ENCODE data around the gene EIF4A3. TPM values are rescaled to one million over a fixed set of nuclear protein-coding genes. Genes with fewer than 3 reads are reported as not detected.
"Not testable (repeated sequence)": the region's sequence is repeated elsewhere in the genome, so short reads cannot be mapped to it uniquely, and the experiment has no call there.

Gene EIF4A3
- total and polyA plus RNA-seq, 2 experiments from 2014 or later: 81.7 to 107 TPM

DNA sequence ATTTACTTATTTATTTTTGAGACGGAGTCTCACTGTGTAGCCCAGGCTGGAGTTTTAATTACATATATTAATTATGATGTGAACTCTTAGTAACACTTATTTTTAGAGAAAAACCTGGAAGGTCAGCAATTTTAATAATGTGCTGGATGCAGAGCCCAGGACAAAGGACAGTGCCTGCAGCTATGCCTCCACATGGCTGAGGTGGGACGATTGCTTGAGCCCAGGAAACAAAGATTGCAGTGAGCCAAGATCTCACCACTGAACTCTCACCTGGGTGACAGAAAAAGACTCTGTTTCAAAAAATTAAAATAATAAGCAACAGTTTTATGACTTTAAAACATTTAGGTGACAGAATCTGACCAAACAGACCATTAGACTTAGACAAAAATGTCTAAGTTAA, 11.9 kb upstream of the EIF4A3 start:
- H3K79me2 ChIP-seq: no peaks in the 10 kb centered on the region
- no peaks in the 10 kb centered on the region for H3K9me2 ChIP-seq (replicated peaks; ENCODE audit: insufficient read depth)
- no peak overlapping the region for H3K4me2 ChIP-seq
- no peaks in the 10 kb centered on the region for H4K20me1 ChIP-seq (ENCODE audit: insufficient read depth, poor library complexity, severe bottlenecking)
- H2AFZ ChIP-seq: no peak overlapping the region
- WGBS (ENCODE audit: low lambda C conversion rate, missing lambda C conversion rate): 61% methylated on average over 2 of the region's 2 CpGs
- H3K27ac ChIP-seq: no peak overlapping the region
- H3K4me3 ChIP-seq: no peak overlapping the region
- H3K27me3 ChIP-seq: peaks cover 2% of the 10 kb centered on the region
- no peak for DNase-seq (ENCODE audit: low spot score)
- no peaks in the 10 kb centered on the region for H3K36me3 ChIP-seq (replicated peaks; ENCODE audit: insufficient read depth, low read depth)
- no peaks in the 10 kb centered on the region for H3K4me1 ChIP-seq (ENCODE audit: insufficient read depth)
- TF ChIP-seq, protein P1, sequence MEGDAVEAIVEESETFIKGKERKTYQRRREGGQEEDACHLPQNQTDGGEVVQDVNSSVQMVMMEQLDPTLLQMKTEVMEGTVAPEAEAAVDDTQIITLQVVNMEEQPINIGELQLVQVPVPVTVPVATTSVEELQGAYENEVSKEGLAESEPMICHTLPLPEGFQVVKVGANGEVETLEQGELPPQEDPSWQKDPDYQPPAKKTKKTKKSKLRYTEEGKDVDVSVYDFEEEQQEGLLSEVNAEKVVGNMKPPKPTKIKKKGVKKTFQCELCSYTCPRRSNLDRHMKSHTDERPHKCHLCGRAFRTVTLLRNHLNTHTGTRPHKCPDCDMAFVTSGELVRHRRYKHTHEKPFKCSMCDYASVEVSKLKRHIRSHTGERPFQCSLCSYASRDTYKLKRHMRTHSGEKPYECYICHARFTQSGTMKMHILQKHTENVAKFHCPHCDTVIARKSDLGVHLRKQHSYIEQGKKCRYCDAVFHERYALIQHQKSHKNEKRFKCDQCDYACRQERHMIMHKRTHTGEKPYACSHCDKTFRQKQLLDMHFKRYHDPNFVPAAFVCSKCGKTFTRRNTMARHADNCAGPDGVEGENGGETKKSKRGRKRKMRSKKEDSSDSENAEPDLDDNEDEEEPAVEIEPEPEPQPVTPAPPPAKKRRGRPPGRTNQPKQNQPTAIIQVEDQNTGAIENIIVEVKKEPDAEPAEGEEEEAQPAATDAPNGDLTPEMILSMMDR (IDR thresholded peaks at IDR 0.05; ENCODE audit: poor library complexity): no peak
- TF ChIP-seq EZH2 (IDR thresholded peaks at IDR 0.05; ENCODE audit: borderline replicate concordance): no peak
- no peak for TF ChIP-seq EZH2phosphoT487 (IDR thresholded peaks at IDR 0.05; ENCODE audit: low read depth, severe bottlenecking, unreplicated experiment)
- no peaks in the 10 kb centered on the region for H3K9me3 ChIP-seq (ENCODE audit: low read depth)

GRCh38 chr17:80155600-80155999, 8.7 kb upstream of the EIF4A3 start:
- H3K27me3 ChIP-seq; H3K79me2 ChIP-seq; DNase-seq (ENCODE audit: low spot score); H3K9me2 ChIP-seq (replicated peaks; ENCODE audit: insufficient read depth); H3K36me3 ChIP-seq (replicated peaks; ENCODE audit: insufficient read depth, low read depth); H3K4me2 ChIP-seq; H2AFZ ChIP-seq; H3K9me3 ChIP-seq (ENCODE audit: low read depth); H3K4me3 ChIP-seq; H4K20me1 ChIP-seq (ENCODE audit: insufficient read depth, poor library complexity, severe bottlenecking); H3K27ac ChIP-seq: not testable (repeated sequence)
- H3K4me1 ChIP-seq (ENCODE audit: insufficient read depth): peaks cover 12% of the 10 kb centered on the region
- 48% methylated on average over 2 of the region's 2 CpGs for WGBS (ENCODE audit: low lambda C conversion rate, missing lambda C conversion rate)

GRCh38 chr17:80154166-80154565, 7.2 kb upstream of the EIF4A3 start:
- Histone ChIP-seq H3K79me2 (peaks cover 8% of the 10 kb centered on the region), H3K36me3 (replicated peaks; ENCODE audit: insufficient read depth, low read depth) (no peaks in the 10 kb centered on the region), H4K20me1 (ENCODE audit: insufficient read depth, poor library complexity, severe bottlenecking) (no peaks in the 10 kb centered on the region), H3K27ac (no peak overlapping the region), H3K4me2 (no peak overlapping the region), H3K9me3 (ENCODE audit: low read depth) (no peaks in the 10 kb centered on the region), H2AFZ (no peak overlapping the region), H3K4me1 (ENCODE audit: insufficient read depth) (peaks cover 12% of the 10 kb centered on the region), H3K4me3 (no peak overlapping the region), H3K27me3 (no peaks in the 10 kb centered on the region), H3K9me2 (replicated peaks; ENCODE audit: insufficient read depth) (no peaks in the 10 kb centered on the region)
- DNase-seq (ENCODE audit: low spot score): no peak
- WGBS (ENCODE audit: low lambda C conversion rate, missing lambda C conversion rate): 57% methylated on average over 5 of the region's 5 CpGs
- TF ChIP-seq EZH2 (IDR thresholded peaks at IDR 0.05; ENCODE audit: borderline replicate concordance): no peak
- TF ChIP-seq, protein P1 (IDR thresholded peaks at IDR 0.05; ENCODE audit: poor library complexity): no peak
- TF ChIP-seq EZH2phosphoT487 (IDR thresholded peaks at IDR 0.05; ENCODE audit: low read depth, severe bottlenecking, unreplicated experiment): no peak

DNA sequence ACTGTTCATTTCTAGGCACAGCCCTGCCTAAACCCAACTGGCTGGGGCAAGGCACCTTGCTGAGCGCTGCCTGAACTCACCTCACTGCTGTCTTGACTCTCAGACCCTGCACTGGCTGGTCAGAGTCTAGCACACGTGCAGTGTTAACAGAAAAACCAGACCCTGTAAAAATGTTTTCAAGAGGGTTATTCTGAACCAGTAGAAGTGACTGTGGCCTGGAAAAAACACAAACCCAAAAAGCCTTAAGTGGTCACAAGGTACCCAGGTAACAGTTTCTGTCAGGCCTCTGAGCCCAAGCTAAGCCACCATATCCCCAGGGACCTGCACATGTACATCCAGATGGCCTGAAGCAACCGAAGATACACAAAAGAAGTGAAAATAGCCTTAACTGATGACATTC, 6.1 kb upstream of the EIF4A3 start:
- Histone ChIP-seq H2AFZ (no peak overlapping the region), H3K27ac (no peak overlapping the region), H3K4me1 (ENCODE audit: insufficient read depth) (peaks cover 12% of the 10 kb centered on the region), H3K9me3 (ENCODE audit: low read depth) (no peaks in the 10 kb centered on the region), H4K20me1 (ENCODE audit: insufficient read depth, poor library complexity, severe bottlenecking) (no peaks in the 10 kb centered on the region), H3K4me3 (no peak overlapping the region), H3K36me3 (replicated peaks; ENCODE audit: insufficient read depth, low read depth) (no peaks in the 10 kb centered on the region), H3K9me2 (replicated peaks; ENCODE audit: insufficient read depth) (no peaks in the 10 kb centered on the region), H3K27me3 (no peaks in the 10 kb centered on the region), H3K4me2 (no peak overlapping the region), H3K79me2 (peaks cover 20% of the 10 kb centered on the region)
- DNase-seq (ENCODE audit: low spot score): no peak
- TF ChIP-seq, protein P1 (IDR thresholded peaks at IDR 0.05; ENCODE audit: poor library complexity): no peak
- no peak for TF ChIP-seq EZH2phosphoT487 (IDR thresholded peaks at IDR 0.05; ENCODE audit: low read depth, severe bottlenecking, unreplicated experiment)
- no peak for TF ChIP-seq EZH2 (IDR thresholded peaks at IDR 0.05; ENCODE audit: borderline replicate concordance)
- 90% methylated on average over 3 of the region's 3 CpGs for WGBS (ENCODE audit: low lambda C conversion rate, missing lambda C conversion rate)

All from hepatocyte (in vitro differentiated cells).